CD4-positive, alpha-beta T cell treated with Interleukin-4 for 1 hour (primary cell): ENCODE results near the gene KCNF1.

ENCODE experiments used
- DNase-seq, 2 donors: peaks; one replicate each; pipeline ENCODE4 v3.0.0-alpha.2; 2020 to 2022

Gene KCNF1

GRCh38 chr2:10911291-10912075 is at the start of gene KCNF1:
Gene KCNF1 (plus strand): TSS chr2:10911934. CDS start chr2:10912427, 493 bp downstream.
- no peak for DNase-seq

- DNase-seq = no peak
Measured at GRCh38 chr2:10862330-10862729, 49.4 kb upstream of the KCNF1 start.

- DNase-seq = no peak
Measured at GRCh38 chr2:10863047-10863446, 48.7 kb upstream of the KCNF1 start.

GRCh38 chr2:10863837-10864236 is 47.9 kb upstream of the KCNF1 start:
- peak; percentile 6 to 59 for DNase-seq

GRCh38 chr2:10864251-10864650 is 47.5 kb upstream of the KCNF1 start:
- DNase-seq = no peak

- peak in 1 of 2 donors; percentile 6 for DNase-seq
Measured at GRCh38 chr2:10864861-10865636, 46.7 kb upstream of the KCNF1 start.

GRCh38 chr2:10865841-10866240 is 45.9 kb upstream of the KCNF1 start:
- no peak for DNase-seq

- no peak for DNase-seq
Measured at GRCh38 chr2:10867692-10868420, 43.9 kb upstream of the KCNF1 start.

- DNase-seq = no peak
Measured at GRCh38 chr2:10868465-10869314, 43.0 kb upstream of the KCNF1 start.

- DNase-seq = no peak
Measured at GRCh38 chr2:10871978-10872377, 39.8 kb upstream of the KCNF1 start.

- no peak for DNase-seq
Measured at GRCh38 chr2:10873171-10873570, 38.6 kb upstream of the KCNF1 start.

- DNase-seq = no peak
Measured at GRCh38 chr2:10873790-10874437, 37.8 kb upstream of the KCNF1 start.

GRCh38 chr2:10875126-10875525 is 36.6 kb upstream of the KCNF1 start:
- no peak for DNase-seq

- DNase-seq = no peak
Measured at GRCh38 chr2:10876394-10876793, 35.3 kb upstream of the KCNF1 start.

GRCh38 chr2:10876963-10877362 is 34.8 kb upstream of the KCNF1 start:
- DNase-seq = no peak

GRCh38 chr2:10877651-10878111 is 34.1 kb upstream of the KCNF1 start:
- DNase-seq = no peak

GRCh38 chr2:10878268-10878915 is 33.3 kb upstream of the KCNF1 start:
- no peak for DNase-seq

- no peak for DNase-seq
Measured at GRCh38 chr2:10879159-10879558, 32.6 kb upstream of the KCNF1 start.

GRCh38 chr2:10879624-10880585 is 31.8 kb upstream of the KCNF1 start:
- DNase-seq = no peak
